ENCODE results near the gene SMS.
A peak's percentile ranks its signal among the peaks of the same experiment; 100 is the strongest.

SMS gene

DNA sequence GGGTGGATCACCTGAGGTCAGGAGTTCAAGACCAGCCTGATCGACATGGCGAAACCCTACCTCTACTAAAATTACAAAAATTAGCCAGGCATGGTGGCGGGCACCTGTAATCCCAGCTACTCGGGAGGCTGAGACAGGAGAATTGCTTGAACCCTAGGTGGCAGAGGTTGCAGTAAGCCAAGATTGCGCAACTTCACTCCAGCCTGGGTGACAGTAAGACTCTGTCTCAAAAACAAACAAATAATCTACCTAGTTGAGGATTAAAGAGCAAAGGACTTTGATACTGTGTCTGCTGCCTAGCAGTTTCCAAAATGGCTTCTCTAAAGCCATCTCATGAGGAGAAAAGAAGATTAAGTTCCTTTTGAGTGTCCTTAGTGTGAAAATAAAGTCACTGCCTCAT, 37.8 kb downstream of the SMS start:
- no peak for DNase-seq (ENCODE audit: low read depth)

DNA sequence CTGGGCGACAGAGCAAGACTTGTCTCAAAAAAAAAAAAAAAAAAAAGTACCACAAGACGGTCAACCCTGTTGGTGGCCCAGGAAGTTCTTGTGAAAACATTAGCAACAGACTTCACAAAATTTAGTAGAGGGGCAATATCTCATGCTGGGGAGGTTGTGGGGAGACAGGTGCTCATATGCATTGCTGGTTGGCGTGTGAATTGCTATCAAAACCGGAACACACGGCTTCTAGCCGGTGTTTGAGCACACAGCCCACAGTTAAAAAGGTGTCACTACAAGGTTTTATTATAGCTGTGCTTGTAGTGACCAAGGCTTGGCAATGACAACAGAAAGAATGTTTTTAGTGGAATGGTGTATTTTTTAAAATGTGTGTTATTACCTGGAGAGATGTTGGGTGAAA, 41.8 kb downstream of the SMS start:
- DNase-seq (ENCODE audit: low read depth): no peak

DNA sequence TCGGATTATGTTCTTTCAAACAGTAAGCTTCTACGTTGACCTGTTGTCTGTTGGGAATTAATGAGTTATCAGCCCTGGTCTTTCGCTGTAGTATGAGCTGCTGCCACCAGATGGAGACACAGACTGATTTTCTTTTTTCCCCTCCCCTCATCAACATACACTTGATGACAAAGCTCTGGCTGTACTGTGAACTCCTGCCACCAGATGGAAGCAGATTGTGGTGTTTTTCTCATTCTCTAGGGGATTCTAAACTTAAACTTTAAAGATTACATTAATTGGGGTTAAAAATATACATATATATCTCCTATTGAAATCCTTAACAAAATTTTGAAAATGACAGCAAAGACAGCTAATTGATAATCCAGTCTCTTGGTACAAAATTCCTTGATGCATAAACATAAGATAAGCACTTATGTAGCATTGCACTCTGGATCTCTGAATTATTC, 44.8 kb downstream of the SMS start:
- peak; percentile 64 for DNase-seq (ENCODE audit: low read depth)

DNA sequence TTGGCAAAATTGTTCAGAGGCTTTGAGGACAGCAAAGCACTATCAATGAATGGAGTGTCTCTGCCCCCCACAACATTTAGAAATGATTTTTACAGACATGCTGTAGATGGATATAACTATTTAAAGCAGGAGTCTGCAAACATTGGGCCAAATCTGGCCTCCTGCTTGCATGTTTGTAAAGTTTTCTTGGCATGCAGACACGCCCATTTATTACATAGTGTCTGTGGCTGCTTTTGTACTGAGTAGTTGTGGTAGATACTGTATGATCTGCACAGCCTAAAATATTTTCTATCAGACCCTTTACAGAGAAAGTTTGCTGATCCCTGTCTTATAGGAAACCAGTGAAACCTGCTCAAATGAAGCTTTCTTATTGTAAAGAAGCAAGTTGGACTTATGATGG, 46.1 kb downstream of the SMS start:
- no peak for DNase-seq (ENCODE audit: low read depth)

DNA sequence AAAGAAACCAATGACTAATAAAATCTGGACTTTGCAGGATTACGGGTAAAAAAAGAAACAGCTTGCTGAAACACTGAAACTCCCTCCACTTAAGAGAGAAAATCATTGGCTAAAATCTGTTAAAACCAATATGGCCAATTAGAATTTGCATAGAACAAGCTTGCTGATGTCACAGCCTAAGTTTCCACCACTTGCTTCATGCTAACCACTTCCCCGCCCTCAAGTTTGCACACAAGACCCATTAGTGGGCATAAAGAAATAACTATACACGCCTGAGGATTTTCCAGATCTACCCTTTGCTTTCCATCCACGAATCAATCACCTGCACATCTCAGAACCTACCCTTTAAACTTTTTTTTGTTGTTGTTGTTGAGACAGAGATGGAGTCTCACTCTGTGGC, 48.9 kb downstream of the SMS start:
- no peak for DNase-seq (ENCODE audit: low read depth)

DNA sequence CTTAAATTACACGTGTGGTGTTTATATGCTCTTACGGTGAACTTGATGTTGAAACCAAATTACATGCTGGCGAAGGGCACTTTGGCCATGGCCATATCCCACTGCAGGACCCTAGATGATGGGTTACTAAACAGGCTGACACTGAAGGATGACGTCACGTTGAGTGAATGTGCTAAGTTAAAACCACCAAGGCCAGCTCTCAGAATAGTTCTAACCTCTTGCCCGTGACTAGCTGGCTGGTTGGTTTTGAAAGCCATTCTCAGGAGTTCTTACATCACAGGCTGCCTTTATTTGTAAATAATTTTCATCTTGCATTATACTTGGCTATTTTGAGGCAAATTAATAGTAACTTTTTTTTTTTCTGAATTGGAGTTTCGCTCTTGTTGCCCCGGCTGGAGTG, 50.3 kb downstream of the SMS start:
- DNase-seq (ENCODE audit: low read depth): no peak

DNA sequence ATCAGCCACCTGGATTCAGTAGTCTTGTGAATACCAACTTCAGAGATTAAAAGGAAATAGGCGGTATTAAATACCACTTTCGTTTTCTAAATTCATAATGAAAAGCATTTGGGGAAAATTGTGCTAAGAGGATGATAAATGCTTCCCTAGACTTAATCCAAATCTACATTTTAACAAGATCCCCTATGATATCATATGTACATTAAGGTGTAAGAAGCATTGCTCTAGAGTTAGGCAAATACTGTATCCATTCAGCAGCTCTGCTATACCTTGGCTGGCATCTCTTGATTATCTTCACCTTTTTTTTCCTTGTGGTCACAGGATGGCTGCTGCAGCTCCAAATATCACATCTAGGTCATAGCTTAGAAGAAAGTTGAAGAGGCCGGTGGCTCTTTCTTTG, 51.0 kb downstream of the SMS start:
- DNase-seq (ENCODE audit: low read depth): no peak

DNA sequence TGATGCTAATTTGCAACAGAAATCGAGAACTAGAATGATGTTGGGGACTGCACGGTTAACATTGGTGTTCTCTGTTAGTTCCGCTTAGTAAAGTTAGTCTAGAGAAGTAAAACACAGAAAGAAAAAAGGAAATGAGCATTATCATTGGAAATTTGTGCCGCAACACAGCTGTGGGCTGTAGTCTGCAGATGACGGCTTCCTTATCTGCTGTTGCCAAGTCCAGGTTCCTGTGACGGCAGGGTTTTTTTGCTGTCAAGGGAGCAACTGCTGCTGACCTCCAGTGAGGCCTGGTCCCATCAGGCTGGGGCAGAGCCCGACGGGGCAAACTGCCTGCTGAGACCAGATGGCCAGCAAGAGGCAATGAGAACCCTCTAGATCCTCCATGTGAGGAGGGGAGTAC, 52.8 kb downstream of the SMS start:
- DNase-seq (ENCODE audit: low read depth): no peak

DNA sequence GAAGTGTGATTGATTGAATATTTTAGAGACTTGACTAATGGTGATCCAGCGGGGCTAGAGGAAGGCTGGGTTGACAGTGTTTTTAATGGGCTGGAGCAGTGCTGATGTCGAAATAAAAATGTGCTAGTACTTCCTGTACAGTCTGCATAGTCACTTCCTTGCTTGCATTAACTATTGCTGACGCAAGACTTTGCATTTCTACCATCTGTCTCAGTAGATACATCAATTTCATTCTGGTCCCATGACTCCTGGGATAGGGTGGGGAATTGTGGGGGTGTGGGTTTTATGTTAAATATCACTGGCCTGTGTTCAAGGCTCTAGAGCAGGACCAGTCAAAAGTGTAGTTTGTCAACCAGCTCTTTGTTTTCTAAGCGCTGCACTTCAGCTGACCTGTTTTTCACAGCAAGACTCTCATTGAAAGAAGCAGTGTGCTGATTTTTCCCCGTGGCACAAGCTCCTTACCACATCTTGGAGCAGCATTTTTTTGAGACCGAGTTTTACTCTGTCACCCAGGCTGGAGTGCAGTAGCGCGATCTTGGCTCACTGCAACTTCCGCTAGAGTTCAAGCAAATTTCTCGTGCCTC, 56.5 kb downstream of the SMS start:
- DNase-seq (ENCODE audit: low read depth): peak; percentile 55

DNA sequence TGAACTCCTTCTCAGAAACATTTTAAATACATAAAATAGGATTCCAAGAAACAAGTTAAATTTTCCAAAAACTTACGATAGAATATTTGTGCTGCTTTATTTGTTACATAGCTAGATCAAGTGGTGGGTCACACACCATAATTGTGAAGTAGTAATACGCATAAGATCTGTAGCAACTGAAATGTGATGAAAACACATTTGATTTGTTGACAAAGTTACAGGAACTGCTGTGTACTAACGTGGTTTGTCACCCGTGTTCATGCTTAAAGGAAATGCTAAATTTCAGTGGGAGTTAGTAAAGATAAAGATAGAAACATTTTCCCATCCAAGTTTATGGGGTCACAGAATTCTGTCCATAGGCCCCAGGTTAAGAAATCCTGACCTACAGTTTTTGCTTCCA, 57.5 kb downstream of the SMS start:
- no peak for DNase-seq (ENCODE audit: low read depth)

DNA sequence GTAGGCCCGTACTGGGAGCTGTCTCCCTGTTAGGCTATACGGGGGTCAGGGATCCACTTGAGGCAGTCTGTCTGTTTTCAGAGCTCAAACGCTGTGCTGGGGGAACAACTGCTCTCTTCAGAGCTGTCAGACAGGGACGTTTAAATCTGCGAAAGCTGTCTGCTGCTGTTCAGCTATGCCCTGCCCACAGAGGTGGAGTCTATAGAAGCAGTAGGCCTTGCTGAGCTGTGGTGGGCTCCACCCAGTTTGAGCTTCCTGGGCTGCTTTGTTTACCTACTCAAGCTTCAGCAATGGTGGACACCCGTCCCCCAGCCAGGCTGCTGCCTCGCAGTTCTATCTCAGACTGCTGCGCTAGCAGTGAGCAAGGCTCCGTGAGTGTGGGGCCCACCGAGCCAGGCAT, 64.4 kb downstream of the SMS start:
- DNase-seq (ENCODE audit: low read depth): no peak

DNA sequence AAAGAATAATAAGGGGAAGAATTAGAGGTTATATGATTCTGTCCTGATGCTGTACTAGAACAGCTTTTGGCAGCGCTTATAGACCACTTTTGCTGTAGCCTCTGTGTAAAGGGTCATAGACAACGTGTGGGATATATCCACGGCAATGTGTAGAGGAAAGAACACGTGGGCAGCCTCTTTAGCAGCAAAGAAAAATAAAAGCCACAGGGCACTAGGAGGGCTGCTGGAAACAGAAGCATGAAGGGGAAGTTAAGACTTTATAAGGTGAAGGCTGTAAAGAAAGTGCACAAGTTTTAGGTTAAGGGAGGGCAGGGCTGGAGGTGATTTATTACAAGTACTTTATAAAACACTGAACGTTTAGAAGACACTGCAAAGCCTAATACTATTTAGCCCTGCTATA, 71.5 kb downstream of the SMS start:
- DNase-seq (ENCODE audit: low read depth): no peak

DNA sequence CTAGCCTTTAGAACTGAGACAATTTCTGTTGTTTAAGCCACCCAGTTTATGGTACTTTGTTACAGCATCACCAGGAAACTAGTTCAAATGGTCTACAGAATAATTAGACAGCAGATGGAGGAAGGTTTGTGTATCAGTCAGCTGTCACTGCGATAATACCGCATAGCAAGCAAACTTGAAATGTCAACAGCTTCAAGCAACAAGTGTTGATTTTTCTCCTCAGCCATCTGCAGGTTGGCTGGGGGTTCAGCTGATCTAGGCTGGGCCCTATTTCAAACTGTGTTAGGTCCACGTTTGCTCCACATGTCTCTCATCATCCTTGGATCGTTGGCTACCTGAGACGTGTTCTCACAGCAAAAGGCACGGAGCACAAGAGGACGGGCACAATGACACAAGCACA, 72.4 kb downstream of the SMS start:
- no peak for DNase-seq (ENCODE audit: low read depth)

DNA sequence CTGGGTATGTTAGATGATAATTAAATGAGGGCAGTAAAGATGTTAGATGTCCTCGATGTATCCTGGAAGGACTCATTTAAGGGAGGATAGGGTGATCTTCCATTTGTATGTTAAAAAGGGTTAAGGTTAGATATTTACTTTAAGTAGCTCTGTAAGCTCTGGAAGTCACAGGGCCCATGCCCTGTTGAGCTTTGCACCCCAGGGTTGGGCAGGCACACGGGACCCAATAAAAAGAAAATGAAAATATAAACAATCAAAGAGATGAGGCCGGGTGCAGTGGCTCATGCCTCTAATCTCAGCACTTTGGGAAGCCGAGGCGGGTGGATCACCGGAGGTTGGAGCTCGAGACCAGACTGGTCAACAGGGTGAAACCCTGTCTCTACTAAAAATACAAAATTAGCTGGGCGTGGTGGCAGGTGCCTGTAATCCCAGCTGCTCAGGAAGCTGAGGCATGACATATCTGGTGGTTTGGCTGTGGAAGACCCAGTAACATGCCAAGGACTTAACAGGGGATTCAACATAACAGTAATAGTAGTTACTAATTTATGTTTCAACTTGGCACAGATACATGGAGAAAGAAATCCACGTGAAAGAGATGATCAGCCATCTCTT, 74.7 kb downstream of the SMS start:
- no peak for DNase-seq (ENCODE audit: low read depth)

DNA sequence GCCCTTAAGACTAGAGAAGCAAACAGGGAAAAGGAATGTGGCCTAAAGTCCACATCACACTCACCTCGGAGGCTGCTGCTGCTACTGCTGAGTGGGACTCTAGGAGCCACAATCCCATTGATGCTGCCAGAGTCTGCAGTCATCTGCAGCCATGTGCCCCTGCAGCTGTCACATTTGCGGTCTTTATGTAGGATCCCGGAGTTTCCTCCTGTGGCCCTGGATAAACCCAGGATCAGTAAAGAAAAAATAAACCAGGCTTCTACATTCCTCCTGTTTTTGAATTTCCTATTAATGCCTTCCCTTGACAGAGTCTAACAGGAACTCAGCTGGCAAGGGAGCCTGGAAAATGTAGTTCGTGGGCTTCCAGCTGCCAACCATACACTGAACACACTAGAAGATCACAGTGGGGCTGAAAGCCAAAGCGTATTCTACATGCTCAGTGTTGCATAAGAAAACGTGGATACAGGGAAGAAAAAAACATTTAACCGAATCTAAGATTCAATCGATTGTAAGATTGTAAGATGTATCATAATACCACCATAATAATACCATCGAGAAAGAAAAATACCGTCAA, 81.3 kb downstream of the SMS start:
- DNase-seq (ENCODE audit: low read depth): no peak

DNA sequence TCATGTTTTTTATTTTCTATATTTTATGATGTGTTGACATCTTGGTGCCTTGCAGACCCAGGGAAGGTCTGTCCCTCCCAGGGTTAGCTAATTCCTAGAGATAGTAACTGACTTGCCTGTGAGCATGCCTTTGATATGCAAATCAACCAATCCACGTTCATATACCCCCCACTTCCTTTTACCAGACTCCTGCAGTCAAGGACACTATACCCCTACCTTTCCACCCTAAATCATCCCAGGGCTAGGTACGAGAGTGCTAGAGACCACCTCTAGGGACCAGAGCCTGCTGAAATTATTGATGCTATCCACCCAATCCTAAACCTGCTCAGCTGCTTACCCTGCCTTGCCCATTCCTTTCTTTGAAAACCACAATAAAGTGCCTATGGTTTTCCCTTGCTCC, 84.1 kb downstream of the SMS start:
- DNase-seq (ENCODE audit: low read depth): no peak

DNA sequence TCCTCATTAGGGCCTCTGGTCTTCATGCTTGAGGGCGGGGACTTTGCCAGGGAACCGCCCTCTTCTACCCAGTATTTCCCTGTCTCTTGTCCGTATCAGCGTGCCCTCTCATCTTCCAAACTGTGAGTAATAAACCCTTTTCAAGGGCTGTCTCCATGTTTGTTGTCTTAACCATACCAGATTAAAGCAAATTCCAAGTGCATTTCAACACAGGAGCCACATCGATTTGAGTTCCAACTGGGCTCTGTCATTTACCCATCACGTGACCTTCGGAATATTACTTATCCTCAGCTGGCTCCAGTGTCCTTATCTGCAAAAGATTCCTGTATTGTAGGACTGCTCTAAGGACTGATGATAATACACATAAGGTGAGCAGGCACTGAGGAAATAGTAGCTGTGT, 85.2 kb downstream of the SMS start:
- DNase-seq (ENCODE audit: low read depth): no peak

DNA sequence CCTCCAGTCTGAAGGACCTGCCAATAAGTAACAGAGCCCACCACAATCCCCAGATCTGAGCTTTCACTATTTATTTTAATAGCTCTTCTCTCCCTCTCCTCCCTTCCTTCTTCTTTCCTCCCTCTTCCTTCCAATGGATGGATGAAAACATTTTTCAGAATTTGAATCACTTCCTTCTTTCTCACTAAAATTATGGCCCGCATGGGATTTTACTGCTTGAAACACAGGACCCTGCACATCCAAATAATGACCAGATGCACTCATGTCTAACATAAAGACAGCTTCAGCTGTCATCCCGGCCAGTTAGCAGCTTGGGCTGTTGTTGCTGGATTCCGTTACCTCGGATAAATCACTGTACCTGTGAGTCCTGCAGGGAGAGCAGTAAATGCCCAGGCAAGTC, 86.2 kb downstream of the SMS start:
- DNase-seq (ENCODE audit: low read depth): no peak

DNA sequence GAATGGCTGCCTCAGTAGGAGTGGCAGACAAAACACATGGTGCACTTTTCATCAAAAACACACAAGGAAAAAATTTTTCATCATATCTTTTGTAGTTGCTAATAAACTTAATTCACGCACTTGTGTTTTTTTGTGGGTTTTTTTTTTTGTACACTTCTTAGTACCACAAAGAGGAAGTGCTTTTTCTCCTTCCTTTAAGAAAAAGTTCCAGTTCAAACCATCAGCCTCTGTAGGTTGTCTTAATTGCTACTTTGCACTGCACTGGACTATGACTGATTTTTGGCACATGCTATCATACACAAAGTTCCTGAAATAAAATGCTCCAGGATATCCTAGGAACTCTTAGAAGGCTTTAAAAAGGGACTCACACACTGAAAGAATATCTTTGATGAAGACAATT, 91.6 kb downstream of the SMS start, which contains the start of gene PHEX:
PHEX (plus strand) TSS at position 242 of the 400 bp plus-strand sequence. CDS start 681 bp downstream, outside the sequence.
- no peak for DNase-seq (ENCODE audit: low read depth)

DNA sequence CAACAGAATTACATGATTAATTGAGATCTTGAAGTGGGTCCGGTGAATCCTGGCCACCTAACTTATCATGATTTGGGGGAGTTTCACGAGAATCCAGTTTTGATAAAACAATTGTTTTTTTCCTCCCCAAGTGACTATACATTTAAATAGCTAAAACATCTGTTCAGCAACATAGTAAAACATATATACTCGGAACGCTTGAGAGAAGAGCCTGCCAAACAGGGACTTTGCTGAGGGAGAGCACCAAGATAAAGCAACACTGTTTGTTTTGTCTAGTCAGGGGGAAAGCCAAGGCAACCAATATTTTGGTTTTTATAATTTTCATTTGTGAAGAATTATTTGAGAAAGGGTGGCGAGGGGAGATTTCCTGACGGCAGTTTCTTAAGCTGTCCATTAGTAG, 92.0 kb downstream of the SMS start:
- no peak for DNase-seq (ENCODE audit: low read depth)

DNA sequence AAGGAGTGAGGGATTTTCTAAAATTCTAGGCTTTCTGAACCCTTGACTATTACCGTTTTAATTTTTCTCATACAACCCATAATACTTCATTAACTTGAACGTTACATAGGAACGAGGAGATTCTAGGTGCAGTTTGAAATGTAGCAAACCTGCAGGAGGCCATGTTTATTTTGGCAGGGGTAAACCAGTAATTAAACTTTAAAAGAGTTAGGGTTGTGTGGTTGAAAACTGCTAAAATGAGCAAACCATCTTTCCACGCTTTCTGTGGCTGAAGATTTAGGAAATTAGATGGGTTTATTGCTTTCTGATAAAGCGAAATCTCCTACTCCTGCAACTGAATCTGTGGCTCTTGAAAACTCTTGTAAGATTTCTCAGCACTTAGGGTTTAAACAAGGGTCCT, 93.3 kb downstream of the SMS start:
- no peak for DNase-seq (ENCODE audit: low read depth)

DNA sequence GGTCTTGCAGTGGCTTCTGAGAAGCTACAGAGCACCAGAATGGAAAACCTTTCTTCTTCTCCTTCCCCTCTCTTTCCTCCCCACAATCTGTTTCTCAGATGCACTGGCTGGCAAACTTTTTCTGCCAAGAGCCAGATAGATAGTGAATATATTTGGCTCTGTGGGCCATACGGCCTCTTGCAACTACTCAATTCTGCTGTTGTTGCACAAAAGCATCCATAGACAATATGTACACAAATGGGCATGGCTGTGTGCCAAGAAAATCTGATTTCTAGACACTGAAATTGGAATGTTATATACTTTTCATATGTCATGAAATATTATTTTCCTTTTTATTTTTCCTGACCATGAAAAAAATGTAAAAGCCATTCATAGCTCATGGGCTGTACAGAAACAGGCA, 94.7 kb downstream of the SMS start:
- DNase-seq (ENCODE audit: low read depth): no peak

DNA sequence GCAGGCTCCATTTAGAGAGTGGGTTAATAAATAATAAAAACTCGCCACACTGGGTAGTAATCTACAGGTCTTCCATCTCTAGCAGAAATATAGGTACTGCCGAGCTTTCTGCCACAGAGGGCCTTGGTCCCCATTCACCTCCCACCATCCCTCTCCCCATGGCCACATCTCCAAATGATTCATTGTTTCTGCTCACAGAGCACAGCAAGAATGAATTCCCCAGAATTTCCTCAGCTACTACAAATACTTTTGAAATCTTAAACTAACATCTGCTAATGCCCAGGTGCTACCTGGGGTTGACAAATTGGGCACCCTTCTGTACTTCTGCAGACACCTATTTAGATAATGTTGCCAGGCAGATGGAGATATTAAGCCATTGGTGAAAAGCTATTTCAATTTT, 96.7 kb downstream of the SMS start:
- no peak for DNase-seq (ENCODE audit: low read depth)

DNA sequence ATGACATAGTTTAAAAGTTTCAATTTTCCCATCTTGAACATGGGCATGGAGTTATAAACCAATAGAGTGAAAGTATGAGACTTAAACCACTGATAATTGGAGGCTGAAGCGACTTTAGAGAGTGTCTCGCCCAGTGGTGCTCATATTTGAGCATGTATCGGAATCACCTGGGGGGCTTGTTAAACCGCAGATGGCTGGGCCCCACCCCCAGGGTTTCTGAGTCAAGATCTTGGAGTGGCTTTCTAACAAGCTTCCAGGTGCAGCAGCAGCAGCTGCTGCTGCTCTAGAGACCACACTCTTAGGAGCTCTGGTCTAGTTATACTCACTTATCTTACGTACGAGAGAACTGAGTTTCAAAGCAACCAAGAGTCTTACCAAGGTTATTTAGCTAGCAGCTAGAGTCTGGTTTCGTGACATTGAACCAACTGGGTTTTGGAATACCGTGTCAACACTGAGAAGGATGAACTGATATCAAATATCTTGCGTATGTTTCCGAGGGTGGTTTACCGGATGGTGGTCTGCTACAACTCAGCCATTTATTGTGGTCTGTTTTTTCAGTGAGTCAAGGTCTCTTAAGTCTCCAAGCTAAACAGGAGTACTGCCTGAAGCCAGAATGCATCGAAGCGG, 97.5 kb downstream of the SMS start:
- DNase-seq (ENCODE audit: low read depth): no peak
